Endothelial cell of umbilical vein (primary cell): ENCODE measurements around the gene CCDC27. TPM values are rescaled to one million over a fixed set of nuclear protein-coding genes. Genes with fewer than 3 reads are reported as not detected.

Experiments
- BruUV-seq: library from RNA; stranded (reverse); fragments of 400-500 nt; replicated peaks from 2 replicates; lab custom pipeline; 2021; lab: Mats Ljungman, UMichigan
- CTCF ChIA-PET: fragments of 300-600, 350-600 bp; sonication (Branson Sonifier 250); formaldehyde crosslinking; loops from one replicate; lab custom pipeline; 2021; ENCODE audit warnings: antibody characterized with exemption, inconsistent platforms; lab: Charles Lee
- POLR2A ChIA-PET: fragments of 300-600, 350-600 bp; sonication (Branson Sonifier 250); formaldehyde crosslinking; loops from one replicate; lab custom pipeline; 2021; ENCODE audit warnings: antibody characterized with exemption, inconsistent platforms; lab: Charles Lee
- DNase-seq: peaks from one replicate; pipeline ENCODE4 v3.0.0-alpha.2; 2011; ENCODE audit warnings: low read depth, low spot score
- FAIRE-seq: peaks from 2 replicates; lab custom pipeline; 2011; peaks lifted over from hg19 to GRCh38; lab: Jason Lieb, UNC
- H2AFZ ChIP-seq: 2 replicates; pipeline ENCODE4 v1.6.0; 2012; ENCODE audit warnings: low read depth, low read length, control low read depth, inconsistent platforms
- H3K27ac ChIP-seq: 2 replicates; pipeline ENCODE4 v1.5.1; 2011; ENCODE audit warnings: low read depth, mild to moderate bottlenecking, control low read depth, low read length, moderate library complexity; ENCODE audit not compliant: insufficient read depth
- H3K27me3 ChIP-seq, 2 experiments: 2 replicates each; pipeline versions ENCODE4 v1.6.0 to v1.6.1; 2011; ENCODE audit warnings: low read length in 2 of 2, mixed read lengths in 1 of 2; ENCODE audit not compliant: control insufficient read depth in 2 of 2, insufficient read depth in 2 of 2
- H3K36me3 ChIP-seq, 2 experiments: 2 replicates in 1 of 2; 3 replicates in 1 of 2; pipeline ENCODE4 v1.5.1; 2011; ENCODE audit warnings: low read length in 2 of 2, mild to moderate bottlenecking in 1 of 2, moderate library complexity in 1 of 2; ENCODE audit not compliant: control insufficient read depth in 2 of 2, insufficient read depth in 2 of 2; ENCODE audit errors: extremely low read depth in 1 of 2
- H3K4me1 ChIP-seq: 3 replicates; pipeline ENCODE4 v1.5.1; 2011; ENCODE audit warnings: mild to moderate bottlenecking, low read length; ENCODE audit not compliant: control insufficient read depth, insufficient read depth; ENCODE audit errors: extremely low read depth
- H3K4me2 ChIP-seq: 2 replicates; pipeline ENCODE4 v1.6.1; 2011; ENCODE audit warnings: low read length, control low read depth, mixed read lengths; ENCODE audit not compliant: insufficient read depth
- H3K4me3 ChIP-seq, 3 experiments: fragments of 200-600 bp in 1 of 3; sonication (generic), shearing (Covaris generic) in 1 of 3; replicated peaks in 1 of 3; 2 replicates each; pipeline ENCODE4 v1.5.1; 2011 to 2016; ENCODE audit warnings: control low read depth in 3 of 3, low read length in 3 of 3, mild to moderate bottlenecking in 2 of 3, inconsistent platforms in 1 of 3, low read depth in 1 of 3, moderate library complexity in 1 of 3; ENCODE audit not compliant: insufficient read depth in 1 of 3
- H3K79me2 ChIP-seq: 2 replicates; pipeline ENCODE4 v1.6.0; 2012; ENCODE audit warnings: low read length, inconsistent platforms; ENCODE audit not compliant: control insufficient read depth, insufficient read depth
- H3K9ac ChIP-seq: replicated peaks from 2 replicates; pipeline ENCODE3; 2011; ENCODE audit warnings: low read length, control low read depth; ENCODE audit not compliant: insufficient read depth; ENCODE audit errors: extremely low read depth
- H3K9me1 ChIP-seq: replicated peaks from 3 replicates; pipeline ENCODE4 v1.6.0; 2011; ENCODE audit warnings: mild to moderate bottlenecking, low read length; ENCODE audit not compliant: control insufficient read depth, insufficient read depth; ENCODE audit errors: extremely low read depth
- H3K9me3 ChIP-seq: replicated peaks from 2 replicates; pipeline ENCODE4 v1.5.1; 2012; ENCODE audit warnings: low read length, inconsistent platforms; ENCODE audit not compliant: control insufficient read depth, insufficient read depth
- H4K20me1 ChIP-seq: replicated peaks from 2 replicates; pipeline ENCODE3; 2011; ENCODE audit warnings: mild to moderate bottlenecking, low read length; ENCODE audit not compliant: control insufficient read depth, insufficient read depth; ENCODE audit errors: extremely low read depth
- CTCF ChIP-seq, 2 donors: IDR thresholded peaks; 1 replicate in 1 of 2; 2 replicates in 1 of 2; pipeline ENCODE4 v1.5.1; 2011; ENCODE audit warnings: low read length in 2 of 2, mild to moderate bottlenecking in 2 of 2, moderate library complexity in 2 of 2, control low read depth in 1 of 2, inconsistent platforms in 1 of 2, low read depth in 1 of 2; ENCODE audit not compliant: insufficient read depth in 1 of 2; ENCODE audit errors: extremely low read depth in 1 of 2
- GATA2 ChIP-seq: IDR thresholded peaks from 2 replicates; pipeline ENCODE4 v1.7.0; 2011; ENCODE audit warnings: low read depth, mild to moderate bottlenecking, moderate library complexity, mixed read lengths, low read length; ENCODE audit not compliant: insufficient read length, insufficient read depth
- JUN ChIP-seq: IDR thresholded peaks from 2 replicates; pipeline ENCODE4 v1.6.1; 2011; ENCODE audit warnings: borderline replicate concordance, low read depth; ENCODE audit not compliant: insufficient read length, insufficient read depth
- MAX ChIP-seq: IDR thresholded peaks from 2 replicates; pipeline ENCODE4 v1.6.1; 2011; ENCODE audit not compliant: insufficient read depth, insufficient read length
- MYC ChIP-seq: IDR thresholded peaks from one replicate; pipeline ENCODE4 v1.6.1; 2011; ENCODE audit warnings: mild to moderate bottlenecking, low read depth, low read length
- POLR2A ChIP-seq: IDR thresholded peaks from 2 replicates; pipeline ENCODE4 v1.6.1; 2012; ENCODE audit warnings: low read depth, mild to moderate bottlenecking, control low read depth, low read length
- POLR2AphosphoS5 ChIP-seq: IDR thresholded peaks from 2 replicates; pipeline ENCODE4 v1.6.1; 2012; ENCODE audit warnings: low read depth, mild to moderate bottlenecking, control low read depth, low read length, moderate library complexity; ENCODE audit not compliant: insufficient read depth
- dilution Hi-C: fragments of 300-500 bp; cut with MboI; formaldehyde crosslinking; loops from one replicate; pipeline ENCODE4 v1.15.0; 2019; ENCODE audit warnings: low sequenced_read_pairs; ENCODE audit not compliant: extremely low pct_ligation_motif_present
- intact Hi-C: fragments of 100-400 bp; cut with micrococcal nuclease; formaldehyde crosslinking; loops from one replicate; pipeline ENCODE4 v1.10.0; 2022
- polyA plus RNA-seq, 4 experiments: library from polyadenylated mRNA; depleted of rRNA in 3 of 4; stranded (reverse) in 3 of 4; unstranded in 1 of 4; fragments of >200 nt; gene quantifications; 2 replicates each; pipeline versions ENCODE4 v1.2.1 to v1.2.3, GENCODE V29; 2011 to 2012; ENCODE audit warnings: missing spikeins in 1 of 4
- total RNA-seq: library from RNA; stranded (reverse); gene quantifications from 2 replicates; pipeline ENCODE4 v1.2.3, GENCODE V29; 2021

The CCDC27 gene
- total and polyA plus RNA-seq, 2 donors (not counting 3 experiments of a cell fraction or from before 2014, with no cell fraction given) = not detected

- Histone ChIP-seq H3K27me3 (no peaks in the 10 kb centered on the region), H3K79me2 (no peaks in the 10 kb centered on the region), H3K4me2 (no peak overlapping the region), H3K4me1 (peaks cover 6% of the 10 kb centered on the region), H3K9me3 (no peaks in the 10 kb centered on the region), H3K27ac (no peak overlapping the region), H3K9me1 (no peaks in the 10 kb centered on the region), H3K4me3 (no peak overlapping the region), H2AFZ (no peak overlapping the region), H3K36me3 (peaks cover 3 to 19% of the 10 kb centered on the region in 2 experiments), H3K9ac (no peak overlapping the region), H4K20me1 (no peaks in the 10 kb centered on the region)
- intact Hi-C loops (no loop called here), dilution Hi-C loops (no loop called here)
- no peak for DNase-seq
- FAIRE-seq = no peak
- ChIA-PET POLR2A (no interaction called here), CTCF (interaction anchor here (1.5 to 1.9 kb wide), 3 partner anchors 20 to 52 kb away, joined by 5 to 7 read pairs (median 5); partner anchors contain the start of gene LRRC47)
- TF ChIP-seq JUN (no peak), POLR2AphosphoS5 (no peak), CTCF (IDR thresholded peaks at IDR 0.05; ENCODE audit: extremely low read depth in 1 of 2, insufficient read depth in 1 of 2, low read depth in 1 of 2, low read length in 2 of 2) (no peak), POLR2A (no peak), MYC (no peak), GATA2 (no peak), MAX (no peak)
- no TSS peak for BruUV-seq
These were observed 24.1 kb downstream of the CCDC27 start for GRCh38 chr1:3776231-3776961.
